IMR-90 (cell line): ENCODE data around the gene PSTK. TPM values are rescaled to one million over a fixed set of nuclear protein-coding genes. Genes with fewer than 3 reads are reported as not detected.
A peak's percentile ranks its signal among the peaks of the same experiment; 100 is the strongest.

Experiments used
- ATAC-seq: fragments of 200-7000 bp; cut with Tn5 transposase; 2 replicates; pipeline ENCODE4 v1.9.1; 2020; ENCODE audit warnings: low read depth, mild to moderate bottlenecking, moderate library complexity
- BruUV-seq: library from RNA; stranded (reverse); fragments of 400-500 nt; replicated peaks from 2 replicates; lab custom pipeline; 2021; lab: Mats Ljungman, UMichigan
- CTCF ChIA-PET: fragments of 300-600 bp; formaldehyde crosslinking; extraction: SDS; loops from one replicate; lab custom pipeline; 2021; ENCODE audit warnings: antibody characterized with exemption; lab: Yijun Ruan, JAX
- POLR2A ChIA-PET: fragments of 300-600 bp; sonication (Branson Sonifier 250); formaldehyde crosslinking; loops from one replicate; lab custom pipeline; 2022; ENCODE audit warnings: antibody characterized with exemption; ENCODE audit not compliant: unreplicated experiment; lab: Charles Lee
- DNase-seq: peaks from one replicate; pipeline ENCODE4 v3.0.0; 2013
- H2AFZ ChIP-seq: replicated peaks from 2 replicates; pipeline ENCODE3; 2013; ENCODE audit warnings: low read length, mild to moderate bottlenecking; ENCODE audit not compliant: poor library complexity
- H2AK5ac ChIP-seq: 2 replicates; pipeline ENCODE4 v1.6.1; 2013; ENCODE audit warnings: low read depth, low read length, inconsistent platforms
- H2AK9ac ChIP-seq: replicated peaks from 2 replicates; pipeline ENCODE3; 2013; ENCODE audit warnings: mild to moderate bottlenecking, low read depth, low read length, moderate library complexity; ENCODE audit not compliant: poor library complexity
- H2BK120ac ChIP-seq: 2 replicates; pipeline ENCODE4 v1.6.1; 2013; ENCODE audit warnings: low read depth, low read length, inconsistent platforms
- H2BK15ac ChIP-seq: 3 replicates; pipeline ENCODE4 v1.6.1; 2013; ENCODE audit warnings: low read depth, low read length, inconsistent platforms
- H2BK20ac ChIP-seq: 2 replicates; pipeline ENCODE4 v1.6.1; 2013; ENCODE audit warnings: low read depth, mild to moderate bottlenecking, inconsistent platforms, low read length, moderate library complexity
- H2BK5ac ChIP-seq: 2 replicates; pipeline ENCODE4 v1.6.1; 2013; ENCODE audit warnings: mild to moderate bottlenecking, low read depth, low read length, inconsistent platforms; ENCODE audit not compliant: poor library complexity, severe bottlenecking
- H3K14ac ChIP-seq: replicated peaks from 2 replicates; pipeline ENCODE4 v1.6.1; 2013; ENCODE audit warnings: low read depth, low read length, inconsistent platforms
- H3K18ac ChIP-seq: 2 replicates; pipeline ENCODE4 v1.6.1; 2013; ENCODE audit warnings: low read depth, low read length, control low read depth
- H3K23ac ChIP-seq: 2 replicates; pipeline ENCODE4 v1.6.1; 2013; ENCODE audit warnings: low read depth, low read length, inconsistent platforms
- H3K27ac ChIP-seq: 2 replicates; pipeline ENCODE4 v1.5.1; 2013; ENCODE audit warnings: mild to moderate bottlenecking, control low read depth, low read length; ENCODE audit not compliant: insufficient read depth
- H3K27me3 ChIP-seq: 2 replicates; pipeline ENCODE4 v1.6.1; 2013; ENCODE audit warnings: low read length; ENCODE audit not compliant: control insufficient read depth, insufficient read depth
- H3K36me3 ChIP-seq: 2 replicates; pipeline ENCODE4 v1.6.1; 2013; ENCODE audit warnings: low read length, mixed read lengths; ENCODE audit not compliant: control insufficient read depth, insufficient read depth
- H3K4ac ChIP-seq: 2 replicates; pipeline ENCODE4 v1.6.1; 2013; ENCODE audit warnings: low read depth, low read length, inconsistent platforms
- H3K4me1 ChIP-seq: 2 replicates; pipeline ENCODE4 v1.6.1; 2013; ENCODE audit warnings: low read length, mixed read lengths; ENCODE audit not compliant: control insufficient read depth, insufficient read depth
- H3K4me2 ChIP-seq: 2 replicates; pipeline ENCODE4 v1.6.1; 2013; ENCODE audit warnings: low read depth, mild to moderate bottlenecking, control low read depth, low read length, moderate library complexity
- H3K4me3 ChIP-seq: 2 replicates; pipeline ENCODE4 v1.5.1; 2013; ENCODE audit warnings: low read depth, mild to moderate bottlenecking, control low read depth, low read length, moderate library complexity; ENCODE audit not compliant: insufficient read depth
- H3K56ac ChIP-seq: 2 replicates; pipeline ENCODE4 v1.6.1; 2013; ENCODE audit warnings: low read length, inconsistent platforms; ENCODE audit not compliant: insufficient read depth; ENCODE audit errors: extremely low read depth
- H3K79me1 ChIP-seq, 2 experiments: 2 replicates each; pipeline ENCODE4 v1.6.1; 2013; ENCODE audit warnings: low read length in 2 of 2, inconsistent platforms in 1 of 2, low read depth in 1 of 2
- H3K9ac ChIP-seq: 2 replicates; pipeline ENCODE4 v1.6.1; 2013; ENCODE audit warnings: low read depth, low read length, control low read depth
- H3K9me1 ChIP-seq: 2 replicates; pipeline ENCODE4 v1.6.1; 2013; ENCODE audit warnings: low read length, inconsistent platforms; ENCODE audit not compliant: insufficient read depth
- H3K9me3 ChIP-seq: 2 replicates; pipeline ENCODE4 v1.6.1; 2013; ENCODE audit warnings: low read length; ENCODE audit not compliant: control insufficient read depth, insufficient read depth
- H4K20me1 ChIP-seq: 2 replicates; pipeline ENCODE4 v1.6.1; 2013; ENCODE audit warnings: low read length, inconsistent platforms; ENCODE audit not compliant: insufficient read depth
- H4K5ac ChIP-seq: 2 replicates; pipeline ENCODE4 v1.6.1; 2013; ENCODE audit warnings: mild to moderate bottlenecking, low read depth, low read length, control low read depth
- H4K8ac ChIP-seq, 2 experiments: 2 replicates each; pipeline ENCODE4 v1.6.1; 2013; ENCODE audit warnings: low read depth in 2 of 2, low read length in 2 of 2, control low read depth in 1 of 2, inconsistent platforms in 1 of 2
- H4K91ac ChIP-seq: 2 replicates; pipeline ENCODE4 v1.6.1; 2013; ENCODE audit warnings: low read depth, low read length, inconsistent platforms; ENCODE audit not compliant: insufficient read depth
- BHLHE40 ChIP-seq: fragments of 150-350 bp; IDR thresholded peaks from 2 replicates; pipeline ENCODE4 v1.6.1; 2016; ENCODE audit warnings: mild to moderate bottlenecking, low read depth, low read length
- CHD1 ChIP-seq: IDR thresholded peaks from 2 replicates; pipeline ENCODE4 v1.6.1; 2012; ENCODE audit warnings: low read depth, low read length, improper control_type of control experiment
- FOS ChIP-seq: fragments of 150-350 bp; IDR thresholded peaks from 2 replicates; pipeline ENCODE4 v1.6.1; 2016; ENCODE audit warnings: low read depth, low read length
- MAFK ChIP-seq: IDR thresholded peaks from 2 replicates; pipeline ENCODE4 v1.6.1; 2012; ENCODE audit warnings: low read depth, low read length, improper control_type of control experiment
- MAZ ChIP-seq: IDR thresholded peaks from 2 replicates; pipeline ENCODE4 v1.6.1; 2012; ENCODE audit warnings: low read depth, mild to moderate bottlenecking, low read length, improper control_type of control experiment, moderate library complexity, borderline replicate concordance
- MXI1 ChIP-seq: IDR thresholded peaks from 2 replicates; pipeline ENCODE4 v1.6.1; 2012; ENCODE audit warnings: low read depth, mild to moderate bottlenecking, low read length, moderate library complexity, borderline replicate concordance
- POLR2A ChIP-seq: IDR thresholded peaks from 2 replicates; pipeline ENCODE4 v1.6.1; 2012; ENCODE audit warnings: mild to moderate bottlenecking, low read depth, low read length
- RAD21 ChIP-seq: IDR thresholded peaks from 2 replicates; pipeline ENCODE4 v1.6.1; 2012; ENCODE audit warnings: low read length, improper control_type of control experiment
- RFX5 ChIP-seq: IDR thresholded peaks from 2 replicates; pipeline ENCODE4 v1.8.0; 2012; ENCODE audit warnings: low read depth, mild to moderate bottlenecking, low read length, moderate library complexity
- SMC3 ChIP-seq: fragments of 150-350 bp; IDR thresholded peaks from 2 replicates; pipeline ENCODE4 v1.6.1; 2016; ENCODE audit warnings: low read depth, mild to moderate bottlenecking, antibody characterized with exemption, low read length, moderate library complexity
- WGBS, 2 experiments: methylation state at CpG; one replicate each; pipeline versions ENCODE4 v1.1.5 to v1.1.7; 2013; ENCODE audit warnings: missing lambda C conversion rate in 2 of 2; ENCODE audit not compliant: insufficient read length in 1 of 2; ENCODE audit errors: extremely low coverage in 2 of 2; 5-methylcytosine and 5-hydroxymethylcytosine counted together
- dilution Hi-C: fragments of 300-500 bp; cut with HindIII; formaldehyde crosslinking; loops from one replicate; pipeline ENCODE4 v1.14.3; 2018; ENCODE audit warnings: low sequenced_read_pairs; ENCODE audit not compliant: unreplicated experiment
- in situ Hi-C: fragments of 300-500 bp; cut with MboI; formaldehyde crosslinking; loops from 3 replicates; pipeline ENCODE4 v1.14.3; 2019; ENCODE audit warnings: low sequenced_read_pairs, inconsistent platforms, mixed read lengths
- intact Hi-C: fragments of 100-400 bp; cut with micrococcal nuclease; formaldehyde crosslinking; loops from 2 replicates; pipeline ENCODE4 v1.10.0; 2022
- polyA plus RNA-seq, 3 experiments: library from polyadenylated mRNA; depleted of rRNA; stranded (reverse); fragments of >200 nt; gene quantifications; 2 replicates each; pipeline ENCODE4 v1.2.3, GENCODE V29; 2012; ENCODE audit warnings: low replicate concordance in 1 of 3
- total RNA-seq: library from RNA; depleted of rRNA; stranded (reverse); fragments of >200 nt; gene quantifications from 2 replicates; pipeline ENCODE4 v1.2.3, GENCODE V29; 2012
- TF ChIP-seq, protein P1 (sequence below): fragments of 150-350 bp; IDR thresholded peaks from 2 replicates; pipeline ENCODE4 v1.6.1; 2017; ENCODE audit warnings: mild to moderate bottlenecking, antibody characterized with exemption, low read length, low read depth
- TF ChIP-seq, protein P2 (sequence below): fragments of 150-350 bp; IDR thresholded peaks from 2 replicates; pipeline ENCODE4 v1.6.1; 2016; ENCODE audit warnings: low read depth, mild to moderate bottlenecking, low read length, moderate library complexity, borderline replicate concordance

PSTK gene
- total and polyA plus RNA-seq, 2 of the 4 experiments (the other 2 are of a cell fraction): 4.1 to 4.2 TPM

DNA sequence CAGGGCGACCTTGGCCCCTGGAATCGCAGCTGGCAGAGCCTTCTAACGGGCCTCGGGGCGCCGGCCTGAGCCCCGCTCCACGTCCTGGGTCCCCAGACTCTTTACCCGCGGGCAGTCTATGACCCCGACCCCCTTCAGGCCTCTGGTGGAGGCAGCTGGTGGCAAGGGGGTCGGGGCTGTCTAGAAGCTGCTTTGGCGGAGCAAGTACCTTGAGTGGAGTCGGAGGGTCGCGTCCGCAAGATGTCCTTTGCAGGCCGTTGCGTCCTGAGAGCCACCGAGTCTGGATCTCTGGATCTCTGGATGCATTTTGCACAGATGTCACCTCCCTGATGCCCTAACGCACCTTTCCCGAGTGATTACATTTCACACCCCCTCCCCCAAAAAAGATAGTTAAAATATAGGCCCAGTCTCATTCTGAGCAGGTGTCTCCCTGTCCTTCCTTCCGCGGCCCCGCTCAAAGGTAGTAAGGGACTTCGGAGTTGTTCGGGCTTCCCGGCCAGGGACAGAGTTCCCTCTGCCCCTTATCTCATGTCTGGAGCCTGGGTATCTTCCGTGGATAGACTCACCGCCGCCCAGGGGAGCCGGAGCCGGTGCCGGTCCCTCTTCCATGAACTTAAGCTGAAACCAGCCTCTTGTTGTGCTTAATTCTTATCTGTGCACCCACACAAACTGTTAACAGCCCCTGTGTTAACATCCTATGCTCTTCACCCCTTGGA is 29.1 kb downstream of the PSTK start:
- Histone ChIP-seq H3K18ac (no peak overlapping the region), H3K4ac (no peak overlapping the region; the same call in 1 of the 2 replicates), H3K56ac (no peak overlapping the region), H3K36me3 (no peaks in the 10 kb centered on the region), H2BK120ac (no peak overlapping the region), H4K8ac (peak overlapping the region in 1 of 2 experiments; percentile 46; a peak in 1 of 4 replicates), H4K5ac (no peak overlapping the region), H2AK5ac (no peak overlapping the region), H3K23ac (peak overlapping the region; percentile 54; the same call in 1 of the 2 replicates), H4K91ac (no peak overlapping the region), H3K4me3 (peak overlapping the region; percentile 61), H2BK15ac (no peak overlapping the region), H3K4me2 (peak overlapping the region; percentile 89), H3K9ac (peak overlapping the region; percentile 73), H3K9me1 (no peaks in the 10 kb centered on the region), H3K14ac (peak overlapping the region; percentile 55), H2AK9ac (peak overlapping the region; percentile 83), H2BK20ac (no peak overlapping the region), H3K27ac (peak overlapping the region; percentile 42), H3K9me3 (no peaks in the 10 kb centered on the region), H2AFZ (peak overlapping the region; percentile 99), H4K20me1 (no peaks in the 10 kb centered on the region; the same call in 1 of the 2 replicates), H3K4me1 (no peaks in the 10 kb centered on the region), H2BK5ac (no peak overlapping the region), H3K79me1 (peaks cover 14 to 28% of the 10 kb centered on the region in 2 experiments), H3K27me3 (no peaks in the 10 kb centered on the region)
- dilution Hi-C loops: no loop called here
- ATAC-seq (peak; percentile 15), DNase-seq (no peak)
- in situ Hi-C loops: no loop called here
- 4% methylated on average over 6 of the region's 34 CpGs; no CpG with 5 or more reads in 1 of the 2 experiments for WGBS, 2 experiments
- ChIA-PET POLR2A (no interaction called here), CTCF (interaction anchor here (0.7 kb wide), 1 partner anchor 70 kb away, joined by 3 read pairs; no protein-coding TSS in a partner anchor)
- TF ChIP-seq CHD1 (no peak), MAFK (no peak), BHLHE40 (no peak), RFX5 (no peak), FOS (no peak), RAD21 (no peak), MAZ (no peak), POLR2A (no peak), MXI1 (no peak), SMC3 (no peak)
- TF ChIP-seq, protein P1, sequence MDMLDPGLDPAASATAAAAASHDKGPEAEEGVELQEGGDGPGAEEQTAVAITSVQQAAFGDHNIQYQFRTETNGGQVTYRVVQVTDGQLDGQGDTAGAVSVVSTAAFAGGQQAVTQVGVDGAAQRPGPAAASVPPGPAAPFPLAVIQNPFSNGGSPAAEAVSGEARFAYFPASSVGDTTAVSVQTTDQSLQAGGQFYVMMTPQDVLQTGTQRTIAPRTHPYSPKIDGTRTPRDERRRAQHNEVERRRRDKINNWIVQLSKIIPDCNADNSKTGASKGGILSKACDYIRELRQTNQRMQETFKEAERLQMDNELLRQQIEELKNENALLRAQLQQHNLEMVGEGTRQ: no peak
- TF ChIP-seq, protein P2, sequence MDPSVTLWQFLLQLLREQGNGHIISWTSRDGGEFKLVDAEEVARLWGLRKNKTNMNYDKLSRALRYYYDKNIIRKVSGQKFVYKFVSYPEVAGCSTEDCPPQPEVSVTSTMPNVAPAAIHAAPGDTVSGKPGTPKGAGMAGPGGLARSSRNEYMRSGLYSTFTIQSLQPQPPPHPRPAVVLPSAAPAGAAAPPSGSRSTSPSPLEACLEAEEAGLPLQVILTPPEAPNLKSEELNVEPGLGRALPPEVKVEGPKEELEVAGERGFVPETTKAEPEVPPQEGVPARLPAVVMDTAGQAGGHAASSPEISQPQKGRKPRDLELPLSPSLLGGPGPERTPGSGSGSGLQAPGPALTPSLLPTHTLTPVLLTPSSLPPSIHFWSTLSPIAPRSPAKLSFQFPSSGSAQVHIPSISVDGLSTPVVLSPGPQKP: no peak
- BruUV-seq: no TSS peak
- intact Hi-C loops: loop anchor here (2.0 kb wide), 1 partner anchor 52 kb away; no protein-coding TSS in a partner anchor
